Measurements from ENCODE around the gene SMYD1.

Gene SMYD1

DNA sequence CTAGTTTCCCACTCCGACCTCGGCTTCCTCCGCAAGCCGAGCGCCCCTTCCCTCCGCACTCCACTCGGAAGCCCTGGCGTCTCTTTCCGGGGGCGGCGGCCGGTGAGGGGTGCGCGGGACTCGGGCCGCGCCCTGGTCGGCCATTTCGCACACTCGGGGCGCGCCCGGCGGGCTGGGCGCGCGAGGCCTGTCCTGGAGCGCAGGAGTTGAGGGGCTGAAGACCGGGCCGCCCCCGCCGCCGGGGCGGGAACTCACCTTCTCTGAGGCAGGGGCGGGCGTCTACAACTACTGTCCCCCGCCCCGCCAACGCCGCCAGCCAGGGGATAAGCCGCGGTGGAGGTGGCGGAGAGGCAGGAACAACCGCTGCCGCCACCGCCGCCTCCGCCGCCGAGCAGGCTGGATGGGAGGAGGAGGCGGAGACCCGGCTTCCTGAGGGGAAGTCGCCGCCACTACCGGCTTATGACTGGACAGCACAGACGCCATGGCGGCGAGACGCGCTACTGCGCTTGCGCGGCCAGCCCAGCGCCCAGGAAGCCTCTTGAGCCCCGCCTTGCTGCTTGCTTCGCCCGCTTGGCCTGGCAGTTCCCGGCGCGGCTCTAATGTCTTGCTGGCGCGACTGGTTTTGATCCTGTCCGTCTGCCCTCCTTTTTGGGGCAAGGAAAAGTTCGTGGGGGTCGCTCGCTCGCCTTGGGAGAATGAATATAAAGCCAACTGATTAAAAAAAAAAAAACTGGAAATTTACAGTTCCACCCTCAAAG, 12.1 kb upstream of the SMYD1 start, which contains the start of gene KRCC1:
KRCC1 (minus strand) TSS at position 413 of the 758 bp plus-strand sequence. CDS start 27,220 bp downstream, outside the sequence.
- TF ChIP-seq, protein P1, sequence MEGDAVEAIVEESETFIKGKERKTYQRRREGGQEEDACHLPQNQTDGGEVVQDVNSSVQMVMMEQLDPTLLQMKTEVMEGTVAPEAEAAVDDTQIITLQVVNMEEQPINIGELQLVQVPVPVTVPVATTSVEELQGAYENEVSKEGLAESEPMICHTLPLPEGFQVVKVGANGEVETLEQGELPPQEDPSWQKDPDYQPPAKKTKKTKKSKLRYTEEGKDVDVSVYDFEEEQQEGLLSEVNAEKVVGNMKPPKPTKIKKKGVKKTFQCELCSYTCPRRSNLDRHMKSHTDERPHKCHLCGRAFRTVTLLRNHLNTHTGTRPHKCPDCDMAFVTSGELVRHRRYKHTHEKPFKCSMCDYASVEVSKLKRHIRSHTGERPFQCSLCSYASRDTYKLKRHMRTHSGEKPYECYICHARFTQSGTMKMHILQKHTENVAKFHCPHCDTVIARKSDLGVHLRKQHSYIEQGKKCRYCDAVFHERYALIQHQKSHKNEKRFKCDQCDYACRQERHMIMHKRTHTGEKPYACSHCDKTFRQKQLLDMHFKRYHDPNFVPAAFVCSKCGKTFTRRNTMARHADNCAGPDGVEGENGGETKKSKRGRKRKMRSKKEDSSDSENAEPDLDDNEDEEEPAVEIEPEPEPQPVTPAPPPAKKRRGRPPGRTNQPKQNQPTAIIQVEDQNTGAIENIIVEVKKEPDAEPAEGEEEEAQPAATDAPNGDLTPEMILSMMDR (IDR thresholded peaks at IDR 0.05; ENCODE audit: low read depth, low read length, missing control alignments): no peak
- in situ Hi-C loops (cut with HindIII; ENCODE audit: low sequenced_read_pairs): no loop called here

DNA sequence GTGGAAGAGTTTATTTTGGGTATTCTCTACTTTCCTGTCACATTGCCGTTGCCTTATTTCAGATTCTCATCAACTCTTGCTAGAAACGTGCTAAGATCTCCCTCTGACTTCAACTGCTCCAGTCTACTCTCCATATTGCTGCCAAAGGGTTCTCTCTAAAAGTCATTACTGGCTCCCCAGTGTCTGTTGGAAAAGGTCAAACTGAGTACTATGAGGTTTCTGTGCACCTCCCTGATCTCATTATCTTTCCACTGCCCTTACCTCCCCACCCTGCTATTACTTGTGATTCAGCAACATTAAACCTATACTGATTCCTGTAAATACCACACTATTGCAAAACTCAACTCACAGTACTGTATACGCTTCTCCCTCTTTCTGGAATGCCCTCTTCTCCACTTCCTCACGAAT, 10.2 kb upstream of the SMYD1 start:
- no peak for DNase-seq (ENCODE audit: low read depth)
- TF ChIP-seq, protein P1 (IDR thresholded peaks at IDR 0.05; ENCODE audit: low read depth, low read length, missing control alignments): no peak

More for the DNA sequence above, 12.1 kb upstream of the SMYD1 start, which contains the start of gene KRCC1:
- DNase-seq (ENCODE audit: low read depth): peak; percentile 92
- H3K4me3 ChIP-seq (ENCODE audit: low read depth, low read length): peak within 1 kb of the TSS; percentile 72

DNA sequence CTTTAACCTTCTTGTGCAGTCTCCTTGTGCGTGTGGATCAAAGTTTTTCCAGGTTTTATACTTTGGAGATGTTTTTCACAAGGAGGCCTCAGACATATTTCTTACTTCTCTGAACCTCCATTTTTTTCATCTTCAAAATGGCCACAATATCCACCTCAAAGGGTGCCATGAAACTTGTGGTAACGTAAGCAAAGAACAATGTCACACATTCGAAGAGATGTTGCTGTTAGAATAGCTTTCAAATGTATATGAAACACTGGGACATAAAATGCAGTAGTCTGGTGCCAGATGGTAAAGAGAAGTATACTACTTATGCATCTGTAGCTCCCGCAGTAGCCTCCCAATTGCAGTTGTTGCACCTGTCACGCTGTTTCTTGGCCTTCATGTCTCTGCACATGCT, 9.4 kb upstream of the SMYD1 start:
- in situ Hi-C loops (cut with HindIII; ENCODE audit: low sequenced_read_pairs): no loop called here
- TF ChIP-seq, protein P1 (IDR thresholded peaks at IDR 0.05; ENCODE audit: low read depth, low read length, missing control alignments): no peak
- no peak overlapping the region for H3K4me3 ChIP-seq (ENCODE audit: low read depth, low read length)
- DNase-seq (ENCODE audit: low read depth): no peak

More for the DNA sequence above, 10.2 kb upstream of the SMYD1 start:
- in situ Hi-C loops (cut with HindIII; ENCODE audit: low sequenced_read_pairs): no loop called here
- no peak overlapping the region for H3K4me3 ChIP-seq (ENCODE audit: low read depth, low read length)

DNA sequence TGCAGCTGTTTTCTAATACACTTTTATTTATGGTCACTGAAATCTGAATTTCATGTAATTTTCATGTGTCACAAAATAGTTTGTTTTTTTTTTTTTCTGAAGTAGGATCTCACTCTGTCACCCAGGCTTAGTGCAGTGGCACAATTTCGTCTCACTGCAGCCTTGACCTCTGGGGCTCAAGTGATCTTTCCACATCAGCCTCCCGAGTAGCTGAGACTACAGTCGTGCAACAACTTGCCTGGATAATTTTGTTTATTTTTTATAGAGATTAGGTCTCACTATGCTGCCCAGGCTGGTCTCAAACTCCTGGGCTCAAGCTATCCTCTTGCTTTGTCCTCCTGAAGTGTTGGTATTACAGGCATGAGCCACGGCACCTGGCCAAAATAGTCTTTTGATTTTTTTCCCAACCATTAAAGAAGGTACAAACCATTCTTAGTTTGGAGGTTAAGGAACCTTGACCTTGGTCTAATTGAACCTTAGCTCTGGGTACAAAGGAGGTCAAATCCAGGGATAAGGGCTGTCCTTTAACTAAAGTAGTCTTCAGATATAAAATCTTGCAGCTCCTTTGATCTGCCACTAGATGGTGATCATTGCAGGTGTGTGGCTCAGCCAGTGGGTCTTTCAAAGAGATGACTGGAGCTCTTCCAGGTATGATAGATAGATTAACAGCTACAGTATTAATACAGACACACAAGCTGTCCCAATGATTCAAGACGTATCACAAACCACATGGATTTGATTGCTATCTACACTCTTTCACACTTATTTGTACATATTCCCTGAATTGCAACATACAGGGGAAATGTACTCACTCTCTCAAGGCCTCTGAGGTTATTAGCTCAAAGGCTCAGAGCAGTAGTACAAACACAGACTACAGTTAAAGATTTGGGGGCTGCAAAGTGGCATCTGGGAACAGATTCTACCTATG, 7.4 kb upstream of the SMYD1 start:
- no peak overlapping the region for H3K4me3 ChIP-seq (ENCODE audit: low read depth, low read length)
- TF ChIP-seq, protein P1 (IDR thresholded peaks at IDR 0.05; ENCODE audit: low read depth, low read length, missing control alignments): peak; percentile 89
- in situ Hi-C loops (cut with HindIII; ENCODE audit: low sequenced_read_pairs): no loop called here
- no peak for DNase-seq (ENCODE audit: low read depth)

DNA sequence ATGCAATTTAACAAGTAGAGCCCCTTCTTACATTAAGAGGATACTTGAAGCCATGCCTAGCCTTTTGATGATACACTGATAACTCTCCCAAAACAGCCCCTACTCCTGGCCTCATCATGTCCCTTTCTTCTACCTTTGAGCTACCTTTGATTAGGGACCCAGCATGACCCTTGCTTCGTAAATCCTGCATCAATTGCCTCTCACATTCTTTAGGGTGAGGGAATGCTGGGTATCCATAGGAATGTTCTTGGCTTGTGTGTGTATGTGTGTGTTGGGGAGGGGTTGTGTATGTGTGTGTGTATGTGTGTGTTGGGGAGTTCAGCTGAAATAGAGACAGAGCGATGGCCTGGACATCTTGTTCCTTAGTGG, 6.7 kb upstream of the SMYD1 start:
- in situ Hi-C loops (cut with HindIII; ENCODE audit: low sequenced_read_pairs): no loop called here
- no peak for DNase-seq (ENCODE audit: low read depth)
- H3K4me3 ChIP-seq (ENCODE audit: low read depth, low read length): no peak overlapping the region
- TF ChIP-seq, protein P1 (IDR thresholded peaks at IDR 0.05; ENCODE audit: low read depth, low read length, missing control alignments): no peak

DNA sequence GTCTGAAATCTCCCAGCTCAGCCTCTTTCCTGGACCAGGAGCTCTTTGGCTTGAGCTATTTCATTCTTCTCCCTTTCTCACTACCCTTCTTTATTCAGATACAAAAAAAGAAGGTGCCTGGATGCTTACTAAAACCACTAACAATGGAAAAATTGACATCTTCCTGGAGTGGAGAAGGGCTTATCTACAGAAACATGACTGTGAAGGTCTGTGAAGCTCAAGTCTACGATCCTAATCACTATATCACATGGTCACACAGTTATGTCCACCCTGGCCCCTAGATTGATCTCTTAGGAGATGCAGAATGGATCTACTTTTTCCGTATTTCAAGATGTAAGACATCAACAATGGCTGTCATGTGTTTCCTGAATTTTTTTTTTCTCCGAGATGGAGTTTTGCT, 6.3 kb upstream of the SMYD1 start:
- in situ Hi-C loops (cut with HindIII; ENCODE audit: low sequenced_read_pairs): no loop called here
- DNase-seq (ENCODE audit: low read depth): no peak

More for the DNA sequence above, 6.3 kb upstream of the SMYD1 start:
- TF ChIP-seq, protein P1 (IDR thresholded peaks at IDR 0.05; ENCODE audit: low read depth, low read length, missing control alignments): no peak
- H3K4me3 ChIP-seq (ENCODE audit: low read depth, low read length): no peak overlapping the region
